ENCODE data around the gene ADGRL1. TPM values are rescaled to one million over a fixed set of nuclear protein-coding genes. Genes with fewer than 3 reads are reported as not detected.

The ADGRL1 gene
- total and polyA plus RNA-seq, 2 of the 8 experiments (the other 6 are each of a cell fraction or from before 2014, with no cell fraction given): 95.6 to 112 TPM

GRCh38 chr19:14147797-14148605 lies 58.0 kb downstream of the ADGRL1 start (continued):
- peak; percentile 43 to 52 (median 47); a peak in 3 of 4 replicates for TF ChIP-seq CTCF (IDR thresholded peaks at IDR 0.05; ENCODE audit: control extremely low read depth in 1 of 3, insufficient read depth in 1 of 3, low read depth in 1 of 3, low read length in 3 of 3)
- no peak for TF ChIP-seq ASH2L (IDR thresholded peaks at IDR 0.05; ENCODE audit: low read length)
- TF ChIP-seq SIN3A (conservative IDR thresholded peaks at IDR 0.05 in 1 of 2, IDR thresholded peaks at IDR 0.05 in 1 of 2; ENCODE audit: low read depth in 1 of 2, low read length in 2 of 2): no peak
- TF ChIP-seq CTBP2 (IDR thresholded peaks at IDR 0.05; ENCODE audit: borderline replicate concordance, insufficient read depth, insufficient read length, low read length): no peak
- no peak for TF ChIP-seq JUND (IDR thresholded peaks at IDR 0.05; ENCODE audit: low read length)
- no peak for TF ChIP-seq USF2 (IDR thresholded peaks at IDR 0.05; ENCODE audit: low read length)
- no peak for TF ChIP-seq EGR1 (IDR thresholded peaks at IDR 0.05; ENCODE audit: borderline replicate concordance, low read depth, low read length)
- no peak for TF ChIP-seq SP1 (IDR thresholded peaks at IDR 0.05; ENCODE audit: low read depth, low read length)
- TF ChIP-seq SAP30 (IDR thresholded peaks at IDR 0.05; ENCODE audit: insufficient read depth, insufficient replicate concordance, low read length): no peak
- peak; percentile 44 to 56 for TF ChIP-seq RAD21 (IDR thresholded peaks at IDR 0.05 in 1 of 2, conservative IDR thresholded peaks at IDR 0.05 in 1 of 2; ENCODE audit: low read depth in 2 of 2, low read length in 2 of 2)
- TF ChIP-seq TEAD4 (IDR thresholded peaks at IDR 0.05; ENCODE audit: low read depth, low read length): no peak
- TF ChIP-seq EZH2 (IDR thresholded peaks at IDR 0.05; ENCODE audit: low read depth, low read length, severe bottlenecking): no peak
- TF ChIP-seq SIX5 (IDR thresholded peaks at IDR 0.05; ENCODE audit: low read depth, low read length): no peak
